Vagina (tissue), 2 donors: ENCODE measurements around the gene ROR1. TPM values are rescaled to one million over a fixed set of nuclear protein-coding genes. Genes with fewer than 3 reads are reported as not detected.

Source experiments
- DNase-seq, 2 donors: peaks; one replicate each; pipeline ENCODE4 v3.0.0-alpha.2; 2017; ENCODE audit errors: extremely low spot score in 2 of 2
- H3K27ac ChIP-seq: fragments of 200-600 bp; sonication (generic); one replicate; pipeline ENCODE4 v1.5.1; 2019
- H3K27me3 ChIP-seq: fragments of 200-600 bp; sonication (generic); one replicate; pipeline ENCODE4 v1.5.1; 2019
- H3K36me3 ChIP-seq, 2 donors: fragments of 200-600 bp; sonication (generic); one replicate each; pipeline ENCODE4 v1.5.1; 2017 to 2019
- H3K4me1 ChIP-seq: fragments of 200-600 bp; sonication (generic); one replicate; pipeline ENCODE4 v1.5.1; 2019
- H3K4me3 ChIP-seq, 2 donors: fragments of 200-600 bp; sonication (generic); 1 replicate in 1 of 2; 2 replicates in 1 of 2; pipeline ENCODE4 v1.5.1; 2016 to 2019
- H3K9me3 ChIP-seq: fragments of 200-600 bp; sonication (generic); one replicate; pipeline ENCODE4 v1.5.1; 2019
- CTCF ChIP-seq, 3 experiments: fragments of 450-650 bp in 2 of 3; fragments of 200-600 bp in 1 of 3; sonication (generic) in 1 of 3; IDR thresholded peaks; one replicate each; pipeline ENCODE4 v1.5.1; 2017 to 2019; ENCODE audit warnings: antibody characterized with exemption in 3 of 3, mild to moderate bottlenecking in 2 of 3, moderate library complexity in 2 of 3
- POLR2A ChIP-seq, 2 donors: fragments of 450-650 bp; IDR thresholded peaks; one replicate each; pipeline ENCODE4 v1.6.1; 2017; ENCODE audit warnings: antibody characterized with exemption in 2 of 2, mild to moderate bottlenecking in 2 of 2, moderate library complexity in 2 of 2
- POLR2AphosphoS5 ChIP-seq, 2 donors: sonication (generic); formaldehyde crosslinking; IDR thresholded peaks; one replicate each; pipeline ENCODE4 v1.9.0; 2017; ENCODE audit warnings: antibody characterized with exemption in 2 of 2, mild to moderate bottlenecking in 2 of 2, low read depth in 1 of 2; ENCODE audit not compliant: insufficient read depth in 1 of 2
- intact Hi-C: fragments of 100-400 bp; cut with DNase I; formaldehyde crosslinking; loops from one replicate; pipeline ENCODE4 v1.15.1; 2023
- total RNA-seq: library from RNA; depleted of rRNA; stranded (reverse); fragments of >200 nt; gene quantifications from one replicate; pipeline ENCODE4 v1.2.3, GENCODE V29; 2016

The ROR1 gene
- total RNA-seq, 1 donor from 2014 or later: 11.0 TPM

- no peak overlapping the region for H3K27ac ChIP-seq
- peaks cover 29% of the 10 kb centered on the region for H3K4me1 ChIP-seq
- no peaks in the 10 kb centered on the region for H3K9me3 ChIP-seq
- H3K27me3 ChIP-seq: no peaks in the 10 kb centered on the region
- no peaks in the 10 kb centered on the region for H3K36me3 ChIP-seq
- intact Hi-C loops: no loop called here
- DNase-seq: no peak
- TF ChIP-seq POLR2AphosphoS5 (IDR thresholded peaks at IDR 0.05; ENCODE audit: insufficient read depth in 1 of 2, low read depth in 1 of 2) (no peak), POLR2A (IDR thresholded peaks at IDR 0.05) (no peak), CTCF (IDR thresholded peaks at IDR 0.05) (no peak)
- H3K4me3 ChIP-seq: no peak overlapping the region
Measured at GRCh38 chr1:64074767-64075166, 300.9 kb downstream of the ROR1 start.

GRCh38 chr1:64077281-64077940 is 303.6 kb downstream of the ROR1 start:
- H3K9me3 ChIP-seq: no peaks in the 10 kb centered on the region
- no peak overlapping the region for H3K4me3 ChIP-seq
- intact Hi-C loops: no loop called here
- no peak for DNase-seq
- TF ChIP-seq CTCF (IDR thresholded peaks at IDR 0.05) (no peak), POLR2AphosphoS5 (IDR thresholded peaks at IDR 0.05; ENCODE audit: insufficient read depth in 1 of 2, low read depth in 1 of 2) (no peak), POLR2A (IDR thresholded peaks at IDR 0.05) (no peak)
- no peaks in the 10 kb centered on the region for H3K27me3 ChIP-seq
- peaks cover 21% of the 10 kb centered on the region for H3K4me1 ChIP-seq
- H3K36me3 ChIP-seq: no peaks in the 10 kb centered on the region
- no peak overlapping the region for H3K27ac ChIP-seq

GRCh38 chr1:64080941-64081562 is 307.2 kb downstream of the ROR1 start:
- intact Hi-C loops: no loop called here
- H3K4me3 ChIP-seq: no peak overlapping the region
- no peaks in the 10 kb centered on the region for H3K36me3 ChIP-seq
- H3K4me1 ChIP-seq: no peaks in the 10 kb centered on the region
- no peaks in the 10 kb centered on the region for H3K9me3 ChIP-seq
- no peaks in the 10 kb centered on the region for H3K27me3 ChIP-seq
- TF ChIP-seq POLR2A (IDR thresholded peaks at IDR 0.05) (no peak), CTCF (IDR thresholded peaks at IDR 0.05) (no peak), POLR2AphosphoS5 (IDR thresholded peaks at IDR 0.05; ENCODE audit: insufficient read depth in 1 of 2, low read depth in 1 of 2) (no peak)
- no peak overlapping the region for H3K27ac ChIP-seq
- DNase-seq: no peak

- no peak overlapping the region for H3K4me3 ChIP-seq
- no peak for DNase-seq
- no peak overlapping the region for H3K27ac ChIP-seq
- intact Hi-C loops: no loop called here
- no peak for TF ChIP-seq POLR2AphosphoS5 (IDR thresholded peaks at IDR 0.05; ENCODE audit: insufficient read depth in 1 of 2, low read depth in 1 of 2)
- no peak for TF ChIP-seq POLR2A (IDR thresholded peaks at IDR 0.05)
- TF ChIP-seq CTCF (IDR thresholded peaks at IDR 0.05): no peak
- no peaks in the 10 kb centered on the region for H3K9me3 ChIP-seq
- no peaks in the 10 kb centered on the region for H3K4me1 ChIP-seq
- no peaks in the 10 kb centered on the region for H3K36me3 ChIP-seq
- H3K27me3 ChIP-seq: no peaks in the 10 kb centered on the region
Measured at GRCh38 chr1:64082459-64082858, 308.6 kb downstream of the ROR1 start.

GRCh38 chr1:64084451-64084850 is 310.6 kb downstream of the ROR1 start:
- intact Hi-C loops: no loop called here
- no peak for TF ChIP-seq CTCF (IDR thresholded peaks at IDR 0.05)
- no peak for TF ChIP-seq POLR2A (IDR thresholded peaks at IDR 0.05)
- TF ChIP-seq POLR2AphosphoS5 (IDR thresholded peaks at IDR 0.05; ENCODE audit: insufficient read depth in 1 of 2, low read depth in 1 of 2): no peak

More at GRCh38 chr1:64084451-64084850, 310.6 kb downstream of the ROR1 start:
- Histone ChIP-seq H3K9me3 (no peaks in the 10 kb centered on the region), H3K36me3 (no peaks in the 10 kb centered on the region), H3K4me3 (no peak overlapping the region), H3K27ac (no peak overlapping the region), H3K4me1 (no peaks in the 10 kb centered on the region), H3K27me3 (no peaks in the 10 kb centered on the region)
- no peak for DNase-seq
